SKM-1 (cell line): ENCODE data around the gene TRIM14.
"Not testable (repeated sequence)": the region's sequence is repeated elsewhere in the genome, so short reads cannot be mapped to it uniquely, and the experiment has no call there.

Experiments used
- DNase-seq: peaks from one replicate; lab custom pipeline; 2025; ENCODE audit not compliant: unreplicated experiment; lab: John Stamatoyannopoulos, UW

The TRIM14 gene

GRCh38 chr9:98050351-98050750 lies 68.7 kb downstream of the TRIM14 start:
- no peak for DNase-seq

GRCh38 chr9:98049288-98050072 lies 69.5 kb downstream of the TRIM14 start:
- no peak for DNase-seq

- no peak for DNase-seq
These were observed 72.0 kb downstream of the TRIM14 start for GRCh38 chr9:98047002-98047401.

- no peak for DNase-seq
These were observed 72.9 kb downstream of the TRIM14 start for GRCh38 chr9:98046180-98046543.

- DNase-seq: peak; percentile 60
These were observed 73.5 kb downstream of the TRIM14 start for GRCh38 chr9:98045234-98046179.

- DNase-seq: no peak
These were observed 75.1 kb downstream of the TRIM14 start for GRCh38 chr9:98043915-98044314.

- DNase-seq: no peak
These were observed 78.8 kb downstream of the TRIM14 start for GRCh38 chr9:98040212-98040611.

- DNase-seq: no peak
These were observed 79.4 kb downstream of the TRIM14 start for GRCh38 chr9:98039607-98040017.

GRCh38 chr9:98038958-98039357 lies 80.1 kb downstream of the TRIM14 start:
- no peak for DNase-seq

GRCh38 chr9:98037357-98037756 lies 81.7 kb downstream of the TRIM14 start:
- no peak for DNase-seq

- DNase-seq: no peak
These were observed 84.2 kb downstream of the TRIM14 start for GRCh38 chr9:98034593-98035546.

- DNase-seq: no peak
These were observed 87.1 kb downstream of the TRIM14 start for GRCh38 chr9:98031935-98032334.

- DNase-seq: no peak
These were observed 87.9 kb downstream of the TRIM14 start for GRCh38 chr9:98031169-98031568.

GRCh38 chr9:98024702-98025101 lies 94.3 kb downstream of the TRIM14 start:
- DNase-seq: no peak

GRCh38 chr9:98022447-98022846 lies 96.6 kb downstream of the TRIM14 start:
- no peak for DNase-seq

- DNase-seq: no peak
These were observed 97.5 kb downstream of the TRIM14 start for GRCh38 chr9:98021306-98022040.

GRCh38 chr9:98020476-98021145 lies 98.4 kb downstream of the TRIM14 start:
- DNase-seq: no peak

GRCh38 chr9:98019869-98020268 lies 99.2 kb downstream of the TRIM14 start:
- DNase-seq: not testable (repeated sequence)
